ENCODE data around the gene CGREF1.
"Not testable (repeated sequence)": the region's sequence is repeated elsewhere in the genome, so short reads cannot be mapped to it uniquely, and the experiment has no call there.

CGREF1 gene

DNA sequence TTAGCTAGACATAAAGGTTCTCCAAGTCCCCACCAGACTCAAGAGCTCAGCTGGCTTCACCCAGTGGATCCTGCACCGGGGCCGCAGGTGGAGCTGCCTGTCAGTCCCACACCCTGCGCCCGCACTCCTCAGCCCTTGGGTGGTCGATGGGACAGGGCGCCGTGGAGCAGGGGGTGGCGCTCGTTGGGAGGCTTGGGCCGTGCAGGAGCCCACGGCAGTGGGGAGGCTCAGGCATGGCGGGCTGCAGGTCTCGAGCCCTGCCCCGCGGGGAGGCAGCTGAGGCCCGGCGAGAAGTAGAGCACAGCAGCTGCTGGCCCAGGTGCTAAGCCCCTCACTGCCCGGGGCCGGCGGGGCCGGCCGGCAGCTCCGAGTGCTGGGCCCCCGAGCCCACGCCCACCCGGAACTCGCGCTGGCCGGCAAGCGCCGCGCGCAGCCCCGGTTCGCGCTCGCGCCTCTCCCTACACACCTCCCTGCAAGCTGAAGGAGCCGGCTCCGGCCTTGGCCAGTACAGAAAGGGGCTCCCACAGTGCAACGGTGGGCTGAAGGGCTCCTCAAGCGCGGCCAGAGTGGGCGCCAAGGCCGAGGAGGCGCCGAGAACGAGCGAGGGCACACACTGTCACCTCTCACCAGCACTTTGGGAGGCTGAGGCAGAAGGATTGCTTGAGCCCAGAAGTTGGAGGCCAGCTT is 7.4 kb downstream of the CGREF1 start:
- DNase-seq (ENCODE audit: low spot score), result not testable (repeated sequence)

DNA sequence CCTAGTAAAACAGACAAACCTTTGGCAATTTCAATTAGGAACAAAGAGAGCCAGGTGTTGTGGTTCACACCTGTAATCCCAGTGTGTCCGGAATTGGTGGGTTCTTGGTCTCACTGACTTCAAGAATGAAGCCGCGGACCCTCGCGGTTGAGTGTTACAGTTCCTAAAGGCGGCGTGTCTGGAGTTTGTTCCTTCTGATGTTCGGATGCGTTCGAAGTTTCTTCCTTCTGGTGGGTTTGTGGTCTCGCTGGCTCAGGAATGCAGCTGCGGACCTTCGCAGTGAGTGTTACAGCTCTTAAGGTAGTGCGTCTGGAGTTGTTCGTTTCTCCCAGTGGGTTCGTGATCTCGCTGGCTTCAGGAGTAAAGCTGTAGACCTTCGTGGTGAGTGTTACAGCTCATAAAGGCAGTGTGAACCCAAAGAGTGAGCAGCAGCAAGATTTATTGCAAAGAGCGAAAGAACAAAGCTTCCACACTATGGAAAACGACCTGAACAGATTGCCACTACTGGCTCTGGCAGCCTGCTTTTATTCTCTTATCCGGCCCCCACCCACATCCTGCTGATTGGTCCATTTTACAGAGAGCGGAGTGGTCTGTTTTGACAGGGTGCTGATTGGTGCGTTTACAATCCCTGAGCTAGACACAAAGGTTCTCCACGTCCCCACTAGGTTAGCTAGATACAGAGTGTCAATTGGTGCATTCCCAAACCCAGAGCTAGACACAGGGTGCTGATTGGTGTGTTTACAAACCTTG is 8.2 kb downstream of the CGREF1 start:
- not testable (repeated sequence) for DNase-seq (ENCODE audit: low spot score)

GRCh38 chr2:27109083-27109482 is 9.8 kb downstream of the CGREF1 start:
- DNase-seq (ENCODE audit: low spot score), result no peak

DNA sequence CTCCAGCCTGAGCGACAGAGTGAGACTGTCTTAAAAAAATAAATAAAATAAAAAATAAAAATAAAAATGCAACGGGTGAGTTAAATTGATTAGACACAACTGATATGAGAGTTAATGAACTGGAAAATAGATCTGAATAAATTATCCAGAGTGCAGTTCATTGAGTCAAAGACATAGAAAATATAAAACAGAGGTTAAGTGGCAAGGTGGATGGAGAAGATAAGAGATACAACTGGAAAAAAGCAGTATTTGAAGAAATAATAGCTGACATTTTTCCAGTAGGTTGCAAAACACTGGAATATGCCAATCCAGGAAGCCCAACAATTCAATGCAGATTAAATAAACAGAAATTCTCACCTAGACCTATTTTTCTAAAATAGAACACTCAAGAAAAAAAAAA is 10.7 kb downstream of the CGREF1 start:
- DNase-seq (ENCODE audit: low spot score), result no peak

- DNase-seq (ENCODE audit: low spot score), result no peak
Measured at GRCh38 chr2:27105981-27106380, 12.9 kb downstream of the CGREF1 start.

DNA sequence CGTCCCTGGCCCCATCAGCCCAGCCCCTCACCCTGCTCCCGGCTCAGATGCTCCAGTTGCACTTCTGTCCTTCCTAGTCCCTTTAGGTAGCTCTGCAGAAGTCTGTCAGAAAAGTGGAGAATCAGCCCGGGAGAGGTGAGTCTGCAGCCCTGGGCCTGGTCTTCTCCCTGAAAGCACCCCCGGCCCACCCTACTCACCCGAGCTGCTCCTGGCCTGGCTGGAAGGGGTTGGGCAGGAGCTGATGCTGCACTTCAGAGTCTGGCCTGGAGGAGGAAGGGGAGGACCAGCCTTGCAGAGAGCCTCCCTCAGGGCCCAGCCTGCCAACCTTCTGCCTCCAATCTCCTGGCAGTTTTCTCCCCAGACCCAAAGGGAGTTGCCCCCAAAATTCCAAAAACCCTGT is 16.6 kb downstream of the CGREF1 start:
- DNase-seq (ENCODE audit: low spot score), result no peak

DNA sequence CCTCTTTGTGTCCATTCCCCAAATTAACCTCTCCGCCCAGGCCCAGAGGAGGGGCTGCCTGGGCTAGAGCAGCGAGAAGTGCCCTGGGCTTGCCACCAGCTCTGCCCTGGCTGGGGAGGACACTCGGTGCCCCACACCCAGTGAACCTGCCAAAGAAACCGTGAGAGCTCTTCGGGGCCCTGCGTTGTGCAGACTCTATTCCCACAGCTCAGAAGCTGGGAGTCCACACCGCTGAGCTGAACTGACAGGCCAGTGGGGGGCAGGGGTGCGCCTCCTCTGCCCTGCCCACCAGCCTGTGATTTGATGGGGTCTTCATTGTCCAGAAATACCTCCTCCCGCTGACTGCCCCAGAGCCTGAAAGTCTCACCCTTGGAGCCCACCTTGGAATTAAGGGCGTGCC is 18.9 kb downstream of the CGREF1 start:
- no peak for DNase-seq (ENCODE audit: low spot score)

GRCh38 chr2:27099334-27099955 is 19.5 kb downstream of the CGREF1 start:
- DNase-seq (ENCODE audit: low spot score), result no peak

DNA sequence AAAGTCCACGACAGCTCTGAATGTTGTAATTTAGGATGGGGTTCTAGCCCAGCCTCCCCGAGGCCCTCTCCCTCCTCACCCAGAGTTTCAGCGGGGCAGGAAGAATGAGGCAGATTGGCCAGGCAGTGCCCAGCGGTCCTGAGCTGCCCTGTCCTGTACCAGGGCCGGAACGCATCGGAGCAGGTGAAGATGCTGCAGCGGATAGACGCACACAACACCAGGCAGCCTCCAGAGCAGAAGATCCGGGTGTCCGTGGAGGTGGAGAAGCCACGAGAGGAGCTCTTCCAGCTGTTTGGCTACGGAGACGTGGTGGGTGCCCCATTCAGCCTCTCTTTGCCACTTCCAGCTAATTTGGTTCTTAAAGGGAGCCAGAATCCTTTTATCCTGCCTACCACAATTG is 21.6 kb downstream of the CGREF1 start:
- DNase-seq (ENCODE audit: low spot score), result no peak

GRCh38 chr2:27096748-27097297 is 22.1 kb downstream of the CGREF1 start:
- no peak for DNase-seq (ENCODE audit: low spot score)

DNA sequence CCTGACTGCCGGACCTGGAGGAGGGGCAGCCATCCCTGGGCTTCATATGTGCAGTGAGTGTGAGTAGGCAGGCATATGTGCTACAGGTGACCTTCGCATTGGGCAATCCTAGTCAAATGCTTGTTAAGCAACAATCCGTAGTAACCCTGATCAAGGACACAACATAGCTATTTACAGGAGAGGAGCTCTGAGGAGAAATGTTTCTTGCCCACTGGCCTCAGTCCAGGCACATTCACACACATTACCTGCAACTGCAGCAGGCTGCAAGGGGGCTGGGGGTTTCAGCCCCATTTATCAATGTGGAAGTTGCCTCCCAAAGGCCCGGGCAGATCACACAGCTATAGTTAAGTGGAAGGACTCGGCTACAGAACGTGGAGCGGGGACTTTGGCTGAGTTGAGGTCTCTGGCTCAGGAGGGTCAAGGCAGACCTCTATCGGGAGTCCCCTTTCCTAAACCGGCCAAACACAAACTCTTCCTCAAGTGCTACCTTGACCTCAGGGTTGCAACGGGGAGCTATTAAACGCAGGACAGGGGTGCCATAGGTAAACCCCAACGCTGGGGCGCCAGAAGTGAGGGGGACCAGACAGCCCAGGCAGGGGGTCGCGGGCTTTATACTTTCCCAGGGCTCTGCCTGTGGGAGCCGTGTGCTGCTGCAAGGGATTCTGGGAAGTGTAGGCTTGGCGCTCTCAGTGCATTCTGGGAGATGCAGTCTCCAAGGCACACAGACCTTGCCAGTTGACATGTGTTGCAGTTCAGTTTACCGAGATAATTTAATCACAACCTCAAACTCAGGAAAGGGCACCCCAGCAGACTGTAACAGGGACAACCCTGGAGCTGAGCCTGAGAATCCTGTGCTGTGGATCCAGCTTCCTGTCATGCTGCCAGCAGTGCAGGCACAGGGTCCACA is 22.9 kb downstream of the CGREF1 start:
- peak; percentile 44 for DNase-seq (ENCODE audit: low spot score)

GRCh38 chr2:27095427-27095744 is 23.5 kb downstream of the CGREF1 start:
- DNase-seq (ENCODE audit: low spot score), result no peak

- no peak for DNase-seq (ENCODE audit: low spot score)
Measured at GRCh38 chr2:27094353-27094984, 24.5 kb downstream of the CGREF1 start.

DNA sequence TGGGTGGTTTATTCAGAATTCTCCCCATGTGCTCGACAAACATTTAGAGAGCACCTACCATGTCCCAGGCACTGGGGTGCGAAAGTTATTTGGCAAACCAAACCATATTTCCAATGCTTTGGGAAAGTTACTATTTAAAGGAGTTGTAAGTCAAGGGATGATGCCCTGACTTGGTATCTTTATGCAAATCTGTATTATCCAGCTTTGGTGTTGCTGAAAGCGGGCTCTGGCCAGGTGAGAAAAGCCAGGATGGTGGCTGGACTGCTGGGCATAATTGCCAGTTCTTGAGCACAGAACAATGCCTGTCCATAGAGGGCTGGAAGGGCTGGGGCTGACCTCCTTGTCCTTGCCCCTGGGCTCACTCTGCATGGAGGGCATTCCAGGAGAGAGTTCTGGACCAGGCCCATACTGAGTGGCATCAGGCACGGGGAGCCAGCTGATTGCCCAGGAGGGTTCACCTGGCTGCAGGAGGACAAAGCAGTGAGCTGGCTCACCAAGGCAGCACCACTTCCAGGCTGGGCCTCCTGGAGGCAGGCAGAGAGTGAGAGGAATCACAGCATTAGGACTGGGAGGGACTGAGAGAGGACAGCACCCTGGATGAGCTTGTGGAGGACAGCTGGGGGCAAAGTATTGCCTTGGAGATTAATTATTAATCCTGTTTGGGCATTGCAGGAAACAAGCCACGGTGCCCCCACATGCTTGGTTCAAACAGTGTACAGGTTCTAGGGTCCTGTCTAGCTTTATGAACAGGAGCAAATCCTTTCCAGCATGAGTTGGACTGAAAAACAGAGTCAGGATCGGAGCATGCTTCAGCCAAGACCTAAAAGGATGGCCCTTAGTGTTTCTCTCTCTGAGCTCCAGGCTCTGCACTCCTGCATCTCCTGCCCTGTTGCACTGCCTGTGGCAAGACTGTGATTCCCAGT is 25.2 kb downstream of the CGREF1 start:
- DNase-seq (ENCODE audit: low spot score), result no peak

DNA sequence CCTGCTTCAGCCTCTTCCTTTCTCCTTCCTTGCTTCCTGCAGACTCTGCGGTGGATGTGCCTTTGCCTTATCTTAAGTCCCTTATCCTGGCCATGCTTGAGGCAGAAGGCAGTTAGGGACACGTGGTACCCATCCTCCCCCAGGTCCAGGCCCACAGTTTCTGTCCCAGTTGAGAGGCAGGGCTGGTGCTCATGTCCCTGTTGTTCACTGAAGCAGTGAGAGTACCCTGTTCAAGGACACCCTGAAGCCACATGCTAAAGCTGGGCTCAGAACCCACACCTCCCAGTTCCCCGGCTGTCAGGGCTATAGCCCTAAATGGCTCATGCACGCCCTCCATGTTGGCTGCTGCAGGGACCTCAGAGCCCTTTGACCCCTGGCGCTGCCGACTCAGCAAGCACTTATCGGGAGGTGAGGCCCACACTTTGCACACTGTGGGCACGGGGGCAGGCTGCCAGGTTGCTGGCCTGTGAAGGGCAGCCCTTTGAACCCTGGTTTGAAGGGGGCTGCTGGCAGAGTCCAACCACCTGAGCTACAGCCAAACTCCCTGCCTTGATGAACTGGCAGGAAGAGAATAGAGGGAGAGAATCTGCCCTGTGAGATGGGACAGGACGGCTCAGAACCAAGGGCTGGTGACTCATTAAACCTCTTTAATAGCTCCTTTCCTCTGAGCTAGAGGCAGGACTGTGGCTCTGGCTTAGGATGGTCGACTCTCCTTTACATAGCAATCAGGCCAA is 26.1 kb downstream of the CGREF1 start:
- no peak for DNase-seq (ENCODE audit: low spot score)

- DNase-seq (ENCODE audit: low spot score), result no peak
Measured at GRCh38 chr2:27091746-27092695, 26.9 kb downstream of the CGREF1 start.

DNA sequence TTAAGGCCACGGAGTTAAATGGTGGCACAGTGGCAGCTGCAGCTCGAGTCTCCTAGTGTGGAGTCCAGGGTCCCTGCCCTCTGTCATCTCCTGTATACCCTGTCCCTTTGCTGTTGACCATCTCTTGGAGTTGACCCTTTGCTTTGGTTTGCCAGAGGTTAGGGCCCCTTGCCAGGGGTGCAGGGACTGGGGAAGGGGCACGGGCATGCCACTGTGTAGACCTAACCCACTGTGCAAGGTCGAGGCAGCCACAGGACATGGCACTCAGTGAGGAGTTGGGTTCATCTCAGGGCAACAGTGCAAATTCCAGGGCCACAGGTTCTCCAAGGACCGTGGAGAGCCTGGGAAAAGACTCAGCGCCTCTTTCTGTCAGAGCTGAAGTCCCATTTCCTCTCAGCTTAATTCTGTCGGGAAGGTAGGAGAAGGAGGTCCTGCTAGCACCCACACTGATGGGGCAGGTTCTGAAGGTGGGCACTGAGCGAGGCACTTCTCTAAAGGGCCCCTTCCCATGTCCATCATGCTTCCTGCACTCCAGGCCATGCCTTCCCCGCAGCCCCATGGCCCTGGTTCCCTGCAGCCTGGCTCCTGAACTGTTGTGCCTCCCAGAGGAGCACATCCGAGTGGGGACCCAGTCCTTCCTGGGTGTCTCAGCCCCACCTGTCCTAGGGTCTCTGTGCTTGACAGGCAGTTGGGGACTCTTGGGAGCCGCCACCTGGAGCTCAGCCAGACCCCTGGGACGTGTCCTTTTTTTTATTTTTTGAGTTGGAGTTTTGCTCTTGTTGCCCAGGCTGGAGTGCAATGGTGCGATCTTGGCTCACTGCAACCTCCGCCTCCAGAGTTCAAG is 29.6 kb downstream of the CGREF1 start:
- DNase-seq (ENCODE audit: low spot score), result no peak

DNA sequence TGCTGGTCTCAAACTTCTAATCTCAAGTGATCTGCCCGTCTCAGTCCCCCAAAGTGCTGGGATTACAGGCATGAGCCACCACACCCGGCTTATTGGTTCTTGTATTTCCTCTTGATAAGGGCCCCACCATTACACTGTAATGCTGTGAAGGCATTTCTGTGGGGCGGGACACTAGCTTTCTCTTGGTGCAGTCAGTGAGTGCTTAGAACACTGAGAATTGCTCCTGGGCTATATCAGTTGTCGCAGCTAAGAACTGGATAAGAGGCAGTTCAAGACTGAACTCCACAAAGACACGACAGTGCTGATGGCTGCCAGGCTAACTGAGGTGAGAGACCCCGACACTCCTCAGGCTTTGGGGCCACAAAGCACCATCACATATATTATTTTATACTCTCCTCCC is 30.3 kb downstream of the CGREF1 start:
- DNase-seq (ENCODE audit: low spot score), result no peak
